ENCODE data around the gene WDR93.
"Not testable (repeated sequence)": the region's sequence is repeated elsewhere in the genome, so short reads cannot be mapped to it uniquely, and the experiment has no call there.

WDR93 gene

GRCh38 chr15:89766357-89767311 is 76.0 kb downstream of the WDR93 start:
- no peak overlapping the region for H3K4me3 ChIP-seq (ENCODE audit: low read depth, low read length)

GRCh38 chr15:89767411-89767915 is 76.9 kb downstream of the WDR93 start:
- H3K4me3 ChIP-seq (ENCODE audit: low read depth, low read length) = no peak overlapping the region

GRCh38 chr15:89768071-89768500 is 77.5 kb downstream of the WDR93 start:
- no peak overlapping the region for H3K4me3 ChIP-seq (ENCODE audit: low read depth, low read length)

GRCh38 chr15:89769366-89769765 is 78.8 kb downstream of the WDR93 start:
- no peak overlapping the region for H3K4me3 ChIP-seq (ENCODE audit: low read depth, low read length)

- no peak overlapping the region for H3K4me3 ChIP-seq (ENCODE audit: low read depth, low read length)
These were observed 79.4 kb downstream of the WDR93 start for GRCh38 chr15:89770041-89770440.

GRCh38 chr15:89772932-89773583 is 82.4 kb downstream of the WDR93 start:
- no peak overlapping the region for H3K4me3 ChIP-seq (ENCODE audit: low read depth, low read length)

- H3K4me3 ChIP-seq (ENCODE audit: low read depth, low read length) = no peak overlapping the region
These were observed 83.9 kb downstream of the WDR93 start for GRCh38 chr15:89774492-89774891.

GRCh38 chr15:89775815-89776214 is 85.2 kb downstream of the WDR93 start:
- H3K4me3 ChIP-seq (ENCODE audit: low read depth, low read length) = no peak overlapping the region

GRCh38 chr15:89776274-89777072 is 85.9 kb downstream of the WDR93 start, which contains the start of gene MESP2:
TSS of gene MESP2 (plus strand) at chr15:89776332. CDS start at chr15:89776358, 26 bp downstream.
- no peak within 1 kb of the TSS for H3K4me3 ChIP-seq (ENCODE audit: low read depth, low read length)

GRCh38 chr15:89777073-89777751 is 86.6 kb downstream of the WDR93 start:
- no peak overlapping the region for H3K4me3 ChIP-seq (ENCODE audit: low read depth, low read length)

GRCh38 chr15:89777782-89778380 is 87.3 kb downstream of the WDR93 start:
- no peak overlapping the region for H3K4me3 ChIP-seq (ENCODE audit: low read depth, low read length)

- H3K4me3 ChIP-seq (ENCODE audit: low read depth, low read length) = no peak overlapping the region
These were observed 88.2 kb downstream of the WDR93 start for GRCh38 chr15:89778861-89779260.

GRCh38 chr15:89780601-89781000 is 90.0 kb downstream of the WDR93 start:
- no peak overlapping the region for H3K4me3 ChIP-seq (ENCODE audit: low read depth, low read length)

- H3K4me3 ChIP-seq (ENCODE audit: low read depth, low read length) = no peak overlapping the region
These were observed 90.4 kb downstream of the WDR93 start for GRCh38 chr15:89781055-89781454.

- no peak overlapping the region for H3K4me3 ChIP-seq (ENCODE audit: low read depth, low read length)
These were observed 91.4 kb downstream of the WDR93 start for GRCh38 chr15:89781891-89782618.

GRCh38 chr15:89782619-89782950 is 92.0 kb downstream of the WDR93 start:
- H3K4me3 ChIP-seq (ENCODE audit: low read depth, low read length) = not testable (repeated sequence)

GRCh38 chr15:89783111-89783860 is 92.7 kb downstream of the WDR93 start:
- no peak overlapping the region for H3K4me3 ChIP-seq (ENCODE audit: low read depth, low read length)

- H3K4me3 ChIP-seq (ENCODE audit: low read depth, low read length) = no peak overlapping the region
These were observed 93.5 kb downstream of the WDR93 start for GRCh38 chr15:89783861-89784685.
